Activated naive CD8-positive, alpha-beta T cell treated with anti-CD3 and anti-CD28 coated beads, Interleukin-2, amount 10 ng/mL, durations not matched to agents 7 days and 5 days (primary cell): Measurements from ENCODE around the gene CDH20. TPM values are rescaled to one million over a fixed set of nuclear protein-coding genes. Genes with fewer than 3 reads are reported as not detected.
"Not testable (repeated sequence)": the region's sequence is repeated elsewhere in the genome, so short reads cannot be mapped to it uniquely, and the experiment has no call there.

Source experiments
- ATAC-seq: fragments of 150-1000 bp; cut with Tn5 transposase; one replicate; pipeline ENCODE4 v1.10.0; 2021; ENCODE audit warnings: low read depth, moderate library complexity
- POLR2A ChIA-PET: fragments of 350-600 bp; sonication (Branson Sonifier 250); formaldehyde crosslinking; loops from one replicate; lab custom pipeline; 2021; ENCODE audit warnings: antibody characterized with exemption; lab: Charles Lee
- DNase-seq: peaks from one replicate; pipeline ENCODE4 v3.0.0; 2021
- H3K27ac Mint-ChIP-seq: one replicate; pipeline ENCODE4 v1.8.0; 2022; ENCODE audit warnings: mild to moderate bottlenecking, mixed read lengths
- H3K27me3 Mint-ChIP-seq: one replicate; pipeline ENCODE4 v1.8.0; 2022; ENCODE audit warnings: mild to moderate bottlenecking, moderate library complexity, mixed read lengths
- H3K36me3 Mint-ChIP-seq: one replicate; pipeline ENCODE4 v1.8.0; 2021; ENCODE audit warnings: mild to moderate bottlenecking, mixed read lengths
- H3K4me1 Mint-ChIP-seq: one replicate; pipeline ENCODE4 v1.8.0; 2021; ENCODE audit warnings: mixed read lengths
- H3K4me3 Mint-ChIP-seq: one replicate; pipeline ENCODE4 v1.8.0; 2022; ENCODE audit warnings: mild to moderate bottlenecking, moderate library complexity, mixed read lengths
- H3K9me3 Mint-ChIP-seq: one replicate; pipeline ENCODE4 v1.8.0; 2021; ENCODE audit warnings: mixed read lengths
- total RNA-seq, 2 experiments: library from RNA; stranded (reverse); gene quantifications; one replicate each; pipeline ENCODE4 v1.2.3, GENCODE V29; 2021

CDH20 gene
- total RNA-seq, 2 experiments from 2014 or later = 0.14 to 0.17 TPM

DNA sequence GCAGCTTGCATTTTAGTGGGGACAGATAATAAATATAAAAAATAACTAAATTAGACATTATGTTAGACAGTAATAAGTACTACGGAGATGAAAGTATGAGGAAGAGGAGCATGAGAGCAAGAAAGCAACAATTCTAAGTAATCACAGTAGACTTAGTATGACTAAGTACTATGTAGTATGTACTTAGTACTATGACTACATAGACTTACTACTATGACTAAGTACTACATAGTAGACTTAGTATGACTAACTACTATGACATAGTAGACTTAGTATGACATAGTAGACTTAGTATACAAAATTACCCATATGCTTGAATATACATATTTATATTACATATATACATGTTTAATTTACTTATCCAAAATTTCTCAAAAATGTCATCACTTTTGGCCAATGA, 29.3 kb downstream of the CDH20 start:
- no peak overlapping the region for H3K4me3 Mint-ChIP-seq
- POLR2A ChIA-PET = no interaction called here
- H3K4me1 Mint-ChIP-seq = peaks cover 7% of the 10 kb centered on the region

DNA sequence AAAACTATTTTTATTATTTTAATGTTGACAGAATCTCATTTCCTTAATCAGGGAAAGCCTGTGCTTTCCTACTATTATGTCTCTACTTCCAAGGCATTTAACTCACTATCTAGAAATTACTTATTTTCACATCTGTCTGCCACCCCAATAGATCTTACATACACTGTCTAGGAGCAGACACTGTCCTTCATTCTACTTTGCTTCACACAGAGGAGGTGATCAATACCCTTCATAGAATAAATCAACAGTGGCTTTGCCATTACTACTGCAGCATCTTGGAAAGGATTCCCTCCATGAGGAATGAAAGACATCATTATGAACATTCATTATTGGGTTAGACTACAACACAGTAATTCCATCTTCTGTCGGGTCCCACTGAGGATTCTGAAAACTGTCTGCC, 31.7 kb downstream of the CDH20 start:
- Mint-ChIP-seq H3K27ac (no peak overlapping the region), H3K9me3 (no peaks in the 10 kb centered on the region), H3K4me3 (no peak overlapping the region), H3K27me3 (peaks cover 4% of the 10 kb centered on the region), H3K36me3 (no peaks in the 10 kb centered on the region), H3K4me1 (peaks cover 7% of the 10 kb centered on the region)
- DNase-seq = no peak
- ATAC-seq = no peak
- POLR2A ChIA-PET = no interaction called here

More for the DNA sequence above, 29.3 kb downstream of the CDH20 start:
- ATAC-seq (no peak), DNase-seq (no peak)
- peaks cover 5% of the 10 kb centered on the region for H3K27me3 Mint-ChIP-seq
- H3K27ac Mint-ChIP-seq = no peak overlapping the region
- H3K36me3 Mint-ChIP-seq = no peaks in the 10 kb centered on the region
- H3K9me3 Mint-ChIP-seq = no peaks in the 10 kb centered on the region

DNA sequence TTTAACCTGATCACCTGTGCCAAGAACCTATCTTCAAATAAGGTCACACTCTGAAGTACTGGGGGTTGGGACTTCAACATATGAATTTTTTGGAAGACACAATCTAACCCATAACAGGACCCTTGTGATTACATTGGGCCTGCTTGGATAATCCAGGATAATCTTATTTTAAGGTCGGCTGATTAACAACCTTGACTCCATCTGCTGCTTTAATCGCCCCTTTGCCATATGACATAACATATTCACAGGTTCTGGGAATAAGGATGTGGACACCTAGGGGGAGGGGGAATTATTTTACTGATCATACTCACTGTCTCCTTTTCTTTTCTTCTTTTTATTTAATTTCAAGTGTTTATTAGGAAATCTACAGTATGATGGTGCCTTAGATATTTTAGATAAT, 34.8 kb downstream of the CDH20 start:
- Mint-ChIP-seq H3K36me3 (no peaks in the 10 kb centered on the region), H3K4me3 (no peak overlapping the region), H3K9me3 (no peaks in the 10 kb centered on the region), H3K4me1 (no peaks in the 10 kb centered on the region), H3K27ac (no peak overlapping the region), H3K27me3 (peaks cover 1% of the 10 kb centered on the region)
- DNase-seq (no peak), ATAC-seq (no peak)
- POLR2A ChIA-PET = no interaction called here

DNA sequence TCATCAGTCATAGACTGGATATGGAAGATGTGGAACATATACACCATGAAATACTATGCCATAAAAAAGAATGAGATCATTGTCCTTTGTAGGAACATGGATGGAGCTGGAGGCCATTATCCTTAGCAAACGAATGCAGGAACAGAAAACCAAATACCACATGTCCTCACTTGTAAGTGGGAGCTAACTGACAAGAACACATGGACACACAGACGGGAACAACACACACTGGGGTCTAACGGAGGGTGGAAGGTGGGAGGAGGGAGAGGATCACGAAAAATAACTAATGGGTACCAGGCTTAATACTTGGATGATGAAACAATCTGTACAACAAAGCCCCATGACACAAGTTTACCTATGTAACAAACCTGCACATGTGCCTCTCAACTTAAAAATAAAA, 36.4 kb downstream of the CDH20 start:
- H3K9me3 Mint-ChIP-seq, H3K36me3 Mint-ChIP-seq, ATAC-seq, H3K4me3 Mint-ChIP-seq, DNase-seq, H3K27me3 Mint-ChIP-seq, H3K4me1 Mint-ChIP-seq, POLR2A ChIA-PET, H3K27ac Mint-ChIP-seq: not testable (repeated sequence)

DNA sequence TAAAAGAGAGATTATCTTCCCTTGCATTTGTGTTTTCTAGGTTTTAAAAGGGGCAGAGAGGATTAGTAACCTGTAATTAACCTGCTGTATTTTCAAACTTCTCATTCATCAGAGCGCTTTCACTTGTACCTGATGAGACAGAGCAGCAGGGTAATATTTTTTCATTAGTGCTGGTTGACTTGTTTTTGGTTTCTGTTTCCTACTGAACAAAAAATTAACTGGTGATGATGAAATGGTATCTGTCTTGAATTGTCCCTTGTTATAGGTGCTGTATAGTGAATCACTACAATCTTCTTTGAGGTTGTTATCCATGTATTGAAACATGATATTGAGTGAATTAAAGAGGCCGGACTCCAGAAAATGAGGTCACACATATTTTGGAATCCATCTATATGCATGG, 37.9 kb downstream of the CDH20 start:
- Mint-ChIP-seq H3K36me3 (no peaks in the 10 kb centered on the region), H3K9me3 (no peaks in the 10 kb centered on the region), H3K27me3 (peaks cover 1% of the 10 kb centered on the region), H3K4me1 (no peaks in the 10 kb centered on the region), H3K4me3 (no peak overlapping the region), H3K27ac (no peak overlapping the region)
- no peak for DNase-seq
- no peak for ATAC-seq
- POLR2A ChIA-PET = no interaction called here

DNA sequence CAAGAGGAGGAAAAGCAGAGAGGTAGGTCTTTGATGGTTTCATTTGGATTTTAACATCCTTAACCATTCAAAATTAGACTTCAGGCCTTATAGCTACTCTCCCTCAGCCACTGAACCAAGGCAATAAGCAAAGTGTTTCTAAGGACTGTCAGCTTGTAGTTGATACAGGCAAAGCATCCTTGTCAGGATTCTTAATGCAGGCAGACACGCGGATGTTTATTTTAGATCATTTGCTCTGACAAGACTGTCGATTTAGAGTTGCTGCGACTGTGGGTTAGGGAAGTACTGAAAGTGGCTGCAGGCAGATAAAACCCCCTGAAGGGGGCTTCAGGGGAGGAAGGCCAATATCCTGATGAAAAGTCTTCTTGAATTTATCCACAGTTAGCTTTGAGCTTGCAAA, 46.6 kb downstream of the CDH20 start:
- DNase-seq = no peak

DNA sequence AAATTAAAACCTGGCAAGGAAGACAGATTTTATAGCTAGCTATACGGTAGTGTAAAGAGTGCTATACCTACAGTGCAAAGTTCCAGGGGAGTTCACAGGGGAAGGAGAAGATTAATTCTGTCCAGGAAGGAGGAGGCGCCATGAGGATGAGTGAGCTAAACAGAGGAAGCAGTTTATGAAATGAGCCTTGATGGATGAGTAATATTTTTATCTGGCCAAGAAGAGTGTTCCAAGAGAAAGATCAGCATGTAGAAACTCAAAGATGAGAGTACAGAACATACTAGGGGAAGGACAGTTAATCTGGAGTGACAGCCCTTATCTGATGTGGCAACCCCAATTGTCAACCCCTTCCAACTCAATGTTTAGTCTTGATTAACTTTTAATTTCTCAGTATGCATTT, 54.8 kb downstream of the CDH20 start:
- Mint-ChIP-seq H3K4me1 (no peaks in the 10 kb centered on the region), H3K4me3 (no peak overlapping the region), H3K27ac (no peak overlapping the region), H3K27me3 (no peaks in the 10 kb centered on the region), H3K36me3 (no peaks in the 10 kb centered on the region), H3K9me3 (no peaks in the 10 kb centered on the region)
- no peak for DNase-seq
- no peak for ATAC-seq
- POLR2A ChIA-PET = no interaction called here

More for the DNA sequence above, 46.6 kb downstream of the CDH20 start:
- Mint-ChIP-seq H3K4me1 (no peaks in the 10 kb centered on the region), H3K9me3 (no peaks in the 10 kb centered on the region), H3K27me3 (no peaks in the 10 kb centered on the region), H3K27ac (no peak overlapping the region), H3K4me3 (no peak overlapping the region), H3K36me3 (no peaks in the 10 kb centered on the region)
- no peak for ATAC-seq
- POLR2A ChIA-PET = no interaction called here

DNA sequence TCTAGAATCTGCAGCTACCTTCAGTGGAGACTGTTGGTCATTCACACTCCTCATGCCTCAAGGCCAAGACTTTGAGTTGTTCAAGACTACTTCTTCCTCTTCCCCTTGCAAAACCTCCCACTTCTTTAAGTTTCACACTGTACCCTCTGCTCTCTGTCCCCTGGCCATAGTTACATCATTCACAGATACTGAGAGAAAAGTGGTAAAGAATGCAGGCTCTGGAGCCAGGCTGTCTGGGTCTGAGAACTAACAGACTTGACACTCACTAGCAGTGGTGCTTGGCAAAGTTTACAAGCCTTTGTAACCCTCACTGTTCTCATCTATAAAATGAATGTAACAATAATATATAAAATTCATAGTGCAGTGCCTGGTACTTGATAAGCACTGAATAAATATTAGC, 61.8 kb downstream of the CDH20 start:
- no peak for ATAC-seq
- H3K36me3 Mint-ChIP-seq = no peaks in the 10 kb centered on the region
- POLR2A ChIA-PET = no interaction called here
- no peak overlapping the region for H3K27ac Mint-ChIP-seq
- no peaks in the 10 kb centered on the region for H3K27me3 Mint-ChIP-seq
- H3K9me3 Mint-ChIP-seq = no peaks in the 10 kb centered on the region
- DNase-seq = no peak
- H3K4me3 Mint-ChIP-seq = no peak overlapping the region
- no peaks in the 10 kb centered on the region for H3K4me1 Mint-ChIP-seq

DNA sequence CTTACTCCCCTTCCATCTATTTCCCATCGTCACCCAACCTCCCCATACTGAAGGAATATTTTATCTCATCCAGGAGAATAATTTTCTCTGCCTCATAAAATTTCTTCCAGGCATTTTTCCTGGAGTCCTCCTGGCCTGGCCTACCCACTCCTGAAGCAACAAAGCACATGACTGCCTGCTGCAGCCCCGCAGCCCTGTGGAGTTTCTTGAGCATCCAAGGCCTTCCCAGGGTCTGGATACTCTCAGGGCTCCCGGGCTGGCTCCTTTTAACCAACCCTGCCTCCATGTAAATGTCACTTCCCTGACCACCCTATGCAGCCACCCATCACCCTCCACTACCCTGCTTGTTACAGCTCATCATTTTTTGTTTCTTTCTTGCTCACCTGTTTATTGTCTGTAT, 64.0 kb downstream of the CDH20 start:
- Mint-ChIP-seq H3K27me3 (no peaks in the 10 kb centered on the region), H3K27ac (no peak overlapping the region), H3K9me3 (no peaks in the 10 kb centered on the region), H3K4me1 (no peaks in the 10 kb centered on the region), H3K36me3 (no peaks in the 10 kb centered on the region), H3K4me3 (no peak overlapping the region)
- POLR2A ChIA-PET = no interaction called here
- no peak for ATAC-seq
- no peak for DNase-seq

DNA sequence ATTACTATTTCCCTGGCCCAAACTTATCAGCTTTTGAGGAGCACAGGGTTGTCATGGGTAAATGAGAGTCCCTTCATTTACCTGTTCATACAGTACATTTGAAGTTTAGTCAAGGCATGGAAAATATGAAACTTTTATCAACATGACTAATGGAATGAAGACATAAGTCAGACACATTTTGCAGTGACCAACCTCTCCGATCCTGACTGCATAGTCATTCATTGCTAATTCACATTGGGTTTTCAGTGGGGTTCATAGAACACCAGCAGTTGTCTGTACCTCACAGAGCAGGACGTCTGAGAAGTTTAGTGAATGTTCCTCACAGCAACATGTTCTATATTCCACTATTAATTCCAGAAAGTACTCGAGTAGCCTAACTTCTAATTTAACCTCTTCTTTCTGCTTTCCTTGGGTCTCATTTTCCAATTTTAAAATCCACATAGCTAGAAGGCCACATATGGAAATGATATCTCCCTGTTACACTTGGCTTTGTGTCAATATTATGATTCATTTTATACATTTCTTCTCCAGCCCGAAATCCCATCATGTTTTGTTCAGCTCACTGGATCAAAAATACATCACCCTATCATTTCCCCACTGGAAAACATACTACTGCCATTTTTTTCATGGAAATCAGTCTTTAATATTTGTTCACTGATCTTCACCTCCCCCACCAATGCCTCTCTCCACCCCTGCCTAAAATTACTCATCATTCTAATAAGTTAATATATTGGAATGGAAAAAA, 65.9 kb downstream of the CDH20 start:
- Mint-ChIP-seq H3K27me3 (no peaks in the 10 kb centered on the region), H3K9me3 (no peaks in the 10 kb centered on the region), H3K36me3 (no peaks in the 10 kb centered on the region), H3K4me3 (no peak overlapping the region), H3K4me1 (no peaks in the 10 kb centered on the region), H3K27ac (no peak overlapping the region)
- POLR2A ChIA-PET = no interaction called here
- DNase-seq = no peak
- no peak for ATAC-seq

DNA sequence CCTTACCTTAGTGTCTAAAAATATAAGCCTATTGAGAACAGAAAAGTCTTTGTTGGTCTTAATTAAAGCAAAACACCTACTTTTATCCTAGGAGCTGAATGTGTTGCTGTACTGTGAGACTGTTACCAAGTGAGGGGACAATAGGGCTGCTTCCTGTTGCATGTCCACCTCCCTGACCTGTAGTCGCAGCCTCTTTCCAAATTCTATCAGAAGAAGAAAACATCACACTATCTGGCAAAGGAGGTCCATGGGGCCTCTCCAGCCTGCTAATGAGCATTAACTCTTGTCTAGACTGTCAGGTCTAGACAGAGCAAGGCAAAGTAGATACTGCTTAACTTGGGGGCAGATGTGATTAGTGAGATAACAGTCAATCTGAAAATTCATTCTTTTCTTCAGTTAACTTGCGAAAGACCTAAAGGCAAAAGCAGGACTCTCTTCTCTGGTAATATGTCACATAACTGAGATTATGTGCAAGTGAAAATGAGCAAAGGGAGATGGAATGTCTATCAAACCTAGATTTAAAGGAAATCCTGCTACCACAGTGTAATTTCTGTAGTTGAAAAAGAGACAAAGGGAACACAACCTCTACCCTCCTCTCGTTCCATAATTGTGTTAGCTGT, 66.9 kb downstream of the CDH20 start:
- Mint-ChIP-seq H3K4me3 (no peak overlapping the region), H3K9me3 (no peaks in the 10 kb centered on the region), H3K36me3 (no peaks in the 10 kb centered on the region), H3K4me1 (no peaks in the 10 kb centered on the region), H3K27me3 (no peaks in the 10 kb centered on the region), H3K27ac (no peak overlapping the region)
- DNase-seq (no peak), ATAC-seq (no peak)
- POLR2A ChIA-PET = no interaction called here

DNA sequence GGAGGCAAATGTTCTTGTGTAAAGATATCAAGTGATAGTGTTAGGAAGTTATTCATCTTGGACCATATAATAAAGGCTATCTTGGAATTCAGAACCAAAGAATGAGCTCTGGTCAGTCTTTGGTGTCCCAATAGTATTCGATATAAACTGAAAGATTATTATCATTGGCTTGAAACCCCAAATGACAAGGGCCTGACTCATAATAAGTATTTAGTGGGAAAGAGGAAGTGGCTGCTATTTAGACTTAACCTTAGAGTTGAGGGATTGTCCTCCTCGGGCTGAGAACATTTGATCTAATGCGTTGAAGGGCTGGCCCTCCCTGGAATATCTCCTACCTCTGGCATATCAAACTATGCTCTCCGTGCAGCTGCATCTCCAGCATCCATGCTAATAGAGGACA, 67.5 kb downstream of the CDH20 start:
- POLR2A ChIA-PET = no interaction called here
- no peaks in the 10 kb centered on the region for H3K4me1 Mint-ChIP-seq
- ATAC-seq (no peak), DNase-seq (no peak)
- no peak overlapping the region for H3K4me3 Mint-ChIP-seq
- no peaks in the 10 kb centered on the region for H3K27me3 Mint-ChIP-seq
- H3K27ac Mint-ChIP-seq = no peak overlapping the region
- no peaks in the 10 kb centered on the region for H3K9me3 Mint-ChIP-seq
- no peaks in the 10 kb centered on the region for H3K36me3 Mint-ChIP-seq

DNA sequence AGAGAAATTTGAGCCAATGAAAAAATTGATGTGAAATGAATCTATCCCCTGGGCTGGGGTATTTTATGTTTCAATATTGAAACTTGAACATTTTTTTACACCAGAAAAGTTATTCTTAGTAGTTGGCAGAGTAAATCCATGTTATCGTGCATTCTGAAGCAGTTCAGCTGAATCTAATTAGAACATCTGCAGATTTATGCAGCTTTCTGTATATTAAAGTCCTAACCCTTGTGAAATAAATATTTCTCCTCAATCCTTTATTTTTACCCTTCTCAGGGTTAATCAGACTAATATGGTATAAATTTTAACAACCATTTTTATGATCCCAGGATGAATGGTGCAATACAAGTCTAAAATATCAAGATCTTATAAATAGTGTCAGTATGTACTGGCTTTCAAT, 69.5 kb downstream of the CDH20 start:
- Mint-ChIP-seq H3K36me3 (no peaks in the 10 kb centered on the region), H3K27me3 (no peaks in the 10 kb centered on the region), H3K9me3 (no peaks in the 10 kb centered on the region), H3K27ac (no peak overlapping the region), H3K4me1 (no peaks in the 10 kb centered on the region), H3K4me3 (no peak overlapping the region)
- DNase-seq (no peak), ATAC-seq (no peak)
- POLR2A ChIA-PET = no interaction called here

DNA sequence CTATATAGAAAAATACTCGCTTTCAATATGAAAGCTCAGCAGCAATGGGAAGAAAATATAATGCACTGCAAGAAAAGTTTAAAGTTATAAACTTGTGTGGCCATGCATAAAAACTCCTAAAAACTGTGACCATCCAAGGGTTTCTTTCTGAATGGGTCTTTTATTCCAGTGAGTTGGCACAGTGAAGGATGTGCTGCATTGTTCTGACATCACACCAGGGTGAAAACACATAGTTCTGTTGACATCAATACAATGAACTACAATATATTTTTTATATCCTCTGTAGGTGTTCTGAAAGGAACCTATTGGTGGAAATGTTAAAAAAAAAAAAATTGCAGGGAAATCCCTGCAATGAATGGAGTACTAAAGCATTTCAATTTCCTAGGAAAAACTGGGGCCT, 80.2 kb downstream of the CDH20 start:
- POLR2A ChIA-PET = no interaction called here
- H3K4me1 Mint-ChIP-seq = no peaks in the 10 kb centered on the region
- H3K36me3 Mint-ChIP-seq = no peaks in the 10 kb centered on the region
- no peaks in the 10 kb centered on the region for H3K27me3 Mint-ChIP-seq
- H3K9me3 Mint-ChIP-seq = no peaks in the 10 kb centered on the region
- ATAC-seq (no peak), DNase-seq (no peak)
- H3K27ac Mint-ChIP-seq = no peak overlapping the region
- no peak overlapping the region for H3K4me3 Mint-ChIP-seq
